RPMI7951 (cell line): Measurements from ENCODE around the gene RGSL1. TPM values are rescaled to one million over a fixed set of nuclear protein-coding genes. Genes with fewer than 3 reads are reported as not detected.
A peak's percentile ranks its signal among the peaks of the same experiment; 100 is the strongest.

Experiments
- DNase-seq: peaks from one replicate; pipeline ENCODE4 v3.0.0-alpha.2; 2012; ENCODE audit warnings: low read depth
- total RNA-seq: library from RNA; depleted of rRNA; stranded (reverse); fragments of >200 nt; shearing (Covaris generic); gene quantifications from 2 replicates; pipeline ENCODE4 v1.2.3, GENCODE V29; 2014

Gene RGSL1
- total RNA-seq, 1 experiment from 2014 or later = not detected

- DNase-seq = peak; percentile 85
Measured at GRCh38 chr1:182588500-182589396, 138.8 kb downstream of the RGSL1 start, which contains the start of gene RNASEL. Gene RNASEL (minus strand): TSS chr1:182589256. CDS start chr1:182586806, 2,450 bp downstream.

GRCh38 chr1:182589520-182589919 is 139.6 kb downstream of the RGSL1 start:
- DNase-seq = no peak

GRCh38 chr1:182589931-182590330 is 140.0 kb downstream of the RGSL1 start:
- DNase-seq = no peak

- peak; percentile 51 for DNase-seq
Measured at GRCh38 chr1:182595641-182596240, 145.8 kb downstream of the RGSL1 start.

- no peak for DNase-seq
Measured at GRCh38 chr1:182596934-182597333, 147.0 kb downstream of the RGSL1 start.

GRCh38 chr1:182598296-182598695 is 148.3 kb downstream of the RGSL1 start:
- DNase-seq = no peak

- no peak for DNase-seq
Measured at GRCh38 chr1:182599339-182599738, 149.4 kb downstream of the RGSL1 start.

- no peak for DNase-seq
Measured at GRCh38 chr1:182600036-182600713, 150.2 kb downstream of the RGSL1 start.

- DNase-seq = no peak
Measured at GRCh38 chr1:182600745-182601415, 150.9 kb downstream of the RGSL1 start.

- DNase-seq = peak; percentile 63
Measured at GRCh38 chr1:182601416-182601786, 151.5 kb downstream of the RGSL1 start.

GRCh38 chr1:182601913-182602312 is 152.0 kb downstream of the RGSL1 start:
- no peak for DNase-seq

GRCh38 chr1:182602935-182603645 is 153.1 kb downstream of the RGSL1 start:
- no peak for DNase-seq

GRCh38 chr1:182603646-182604174 is 153.8 kb downstream of the RGSL1 start:
- DNase-seq = no peak

GRCh38 chr1:182604175-182605164 is 154.5 kb downstream of the RGSL1 start, which contains the start of gene RGS16:
Gene RGS16 (minus strand): TSS chr1:182604389. CDS start chr1:182604259, 130 bp downstream.
- DNase-seq = peak; percentile 78

GRCh38 chr1:182607566-182607965 is 157.6 kb downstream of the RGSL1 start:
- no peak for DNase-seq

- no peak for DNase-seq
Measured at GRCh38 chr1:182608236-182608635, 158.3 kb downstream of the RGSL1 start.

GRCh38 chr1:182608845-182609610 is 159.1 kb downstream of the RGSL1 start:
- DNase-seq = peak; percentile 18
